NK-92 treated with Interleukin-12 subunit alpha and Interleukin-12 subunit beta, amount 100 ng/mL, for 24 hours (cell line): ENCODE results near the gene MAML3.
"Not testable (repeated sequence)": the region's sequence is repeated elsewhere in the genome, so short reads cannot be mapped to it uniquely, and the experiment has no call there.

Experiments
- DNase-seq: peaks from one replicate; lab custom pipeline; 2025; lab: John Stamatoyannopoulos, UW

MAML3 gene

GRCh38 chr4:139721789-139722188 is 432.2 kb downstream of the MAML3 start:
- no peak for DNase-seq

- no peak for DNase-seq
These were observed 433.2 kb downstream of the MAML3 start for GRCh38 chr4:139720806-139721205.

DNA sequence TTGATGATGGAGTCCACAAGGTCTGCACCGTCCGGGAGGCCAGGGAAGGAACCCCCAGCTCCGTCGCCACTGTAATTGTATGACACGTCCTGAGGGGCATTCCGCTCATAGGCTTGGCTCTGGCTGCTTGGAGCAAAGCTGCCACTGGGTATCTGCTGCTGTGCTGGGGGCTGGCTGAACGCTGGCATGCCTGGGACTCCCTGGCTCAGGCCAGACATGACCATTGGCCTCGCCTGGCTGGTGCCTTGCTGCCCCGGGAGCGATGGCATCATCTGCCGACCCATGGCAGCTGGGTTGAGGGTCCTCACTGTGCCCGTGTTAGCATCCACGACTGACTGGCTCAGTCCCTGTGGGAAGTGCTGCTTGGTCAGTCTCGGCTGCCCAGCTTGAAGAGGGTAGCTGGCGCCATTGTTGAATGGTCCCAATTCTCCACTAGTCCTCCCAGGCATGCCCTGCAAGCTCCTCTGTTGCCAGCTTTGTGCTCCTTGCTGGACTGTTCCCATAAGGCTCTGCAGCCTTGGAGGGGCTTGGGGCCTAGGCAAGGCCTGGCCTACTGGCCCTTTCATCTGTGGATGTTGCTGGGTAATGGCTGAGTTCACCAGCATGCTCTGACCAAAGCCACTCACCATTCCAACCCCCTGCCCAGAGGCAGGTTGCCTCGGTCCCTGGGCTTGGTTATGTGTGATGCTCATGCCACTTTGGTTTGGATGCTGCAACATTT is 434.4 kb downstream of the MAML3 start:
- DNase-seq = no peak

DNA sequence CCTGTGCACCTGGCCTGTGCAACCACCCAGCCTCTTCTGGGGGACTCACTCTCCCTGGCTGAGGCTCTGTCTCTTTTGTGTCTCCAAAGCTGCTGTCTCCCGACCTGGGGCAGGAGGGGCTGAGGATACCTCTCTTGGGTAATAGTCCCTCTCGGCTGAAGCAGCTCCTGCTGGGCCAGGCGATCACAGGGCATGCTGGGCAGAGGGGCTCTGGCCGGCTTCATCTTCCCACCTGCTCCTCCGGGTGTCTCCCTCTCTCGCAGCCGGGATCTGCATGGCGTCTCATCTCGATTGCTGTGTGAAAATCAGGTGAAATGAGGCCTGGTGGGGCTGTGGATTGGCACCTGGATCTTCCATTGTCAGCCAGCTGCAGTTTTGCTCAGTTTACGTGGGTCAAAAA is 435.2 kb downstream of the MAML3 start:
- DNase-seq = no peak

- no peak for DNase-seq
These were observed 435.6 kb downstream of the MAML3 start for GRCh38 chr4:139718358-139718757.

DNA sequence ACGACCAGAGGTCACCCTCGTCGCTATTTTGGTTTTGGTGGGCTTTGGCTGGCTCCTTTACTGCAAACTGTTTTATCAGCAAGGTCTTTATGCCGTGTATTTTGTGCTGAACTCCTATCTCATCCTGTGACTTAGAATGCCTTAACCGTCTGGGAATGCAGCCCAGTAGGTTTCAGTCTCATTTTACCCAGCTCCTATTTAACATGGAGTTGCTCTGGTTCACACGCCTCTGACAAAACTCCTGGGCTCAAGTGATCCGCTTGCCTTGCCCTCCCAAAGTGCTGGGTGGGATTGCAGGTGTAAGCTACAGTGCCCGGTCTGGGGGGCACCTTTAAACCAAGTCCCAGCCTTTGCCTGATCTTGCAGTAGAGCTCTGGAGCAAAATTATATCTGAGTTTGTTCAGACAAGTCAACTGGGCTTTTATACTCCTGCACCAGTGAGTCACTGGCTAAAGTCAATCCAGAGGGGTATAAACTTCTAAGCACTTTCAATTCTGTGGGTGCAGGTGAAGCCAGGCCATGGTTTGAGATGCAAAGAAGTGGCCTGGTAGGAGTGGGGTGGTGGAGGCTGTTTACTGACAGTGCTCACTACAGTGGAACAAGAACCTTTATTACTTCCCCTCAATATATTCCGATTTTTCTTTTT is 438.1 kb downstream of the MAML3 start:
- no peak for DNase-seq

DNA sequence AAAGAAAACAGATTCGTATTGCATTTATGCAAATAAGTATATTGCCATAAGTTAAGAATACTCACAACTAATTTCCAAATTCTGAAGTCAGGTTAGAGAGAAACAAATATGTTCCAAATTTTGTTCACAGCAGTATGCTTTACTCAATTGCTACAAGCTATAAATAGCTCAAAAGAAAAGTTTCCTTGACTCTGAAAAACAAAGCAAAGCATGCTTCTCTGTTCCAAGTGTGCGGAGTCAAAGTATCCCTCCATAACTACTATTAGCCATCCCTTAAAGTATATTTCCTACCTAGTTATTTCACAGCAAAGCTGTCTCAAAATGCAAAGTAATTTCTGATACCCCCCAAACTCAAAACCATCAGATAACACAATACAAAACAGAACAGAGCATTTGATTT is 441.1 kb downstream of the MAML3 start:
- no peak for DNase-seq

GRCh38 chr4:139711461-139711860 is 442.5 kb downstream of the MAML3 start:
- no peak for DNase-seq

DNA sequence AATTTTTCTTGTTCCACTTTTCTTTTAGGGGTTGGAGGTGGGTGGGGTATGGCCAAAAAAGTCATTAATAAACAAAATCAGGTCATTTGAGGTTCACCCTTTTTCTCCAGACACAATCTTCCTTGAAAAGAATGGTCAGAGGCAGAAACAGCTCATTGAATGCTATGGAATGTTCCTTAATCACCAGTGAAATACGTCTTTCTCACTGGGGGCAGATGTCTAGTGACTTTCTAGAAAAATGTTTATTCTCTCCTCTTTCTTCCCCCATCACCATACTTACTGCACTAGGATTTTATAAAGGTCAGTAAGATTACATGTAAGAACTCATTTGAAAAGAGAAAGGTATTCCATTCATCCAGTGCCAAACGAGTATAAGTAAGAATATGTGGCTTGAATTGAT is 443.9 kb downstream of the MAML3 start:
- DNase-seq = no peak

GRCh38 chr4:139709660-139710059 is 444.3 kb downstream of the MAML3 start:
- DNase-seq = no peak

DNA sequence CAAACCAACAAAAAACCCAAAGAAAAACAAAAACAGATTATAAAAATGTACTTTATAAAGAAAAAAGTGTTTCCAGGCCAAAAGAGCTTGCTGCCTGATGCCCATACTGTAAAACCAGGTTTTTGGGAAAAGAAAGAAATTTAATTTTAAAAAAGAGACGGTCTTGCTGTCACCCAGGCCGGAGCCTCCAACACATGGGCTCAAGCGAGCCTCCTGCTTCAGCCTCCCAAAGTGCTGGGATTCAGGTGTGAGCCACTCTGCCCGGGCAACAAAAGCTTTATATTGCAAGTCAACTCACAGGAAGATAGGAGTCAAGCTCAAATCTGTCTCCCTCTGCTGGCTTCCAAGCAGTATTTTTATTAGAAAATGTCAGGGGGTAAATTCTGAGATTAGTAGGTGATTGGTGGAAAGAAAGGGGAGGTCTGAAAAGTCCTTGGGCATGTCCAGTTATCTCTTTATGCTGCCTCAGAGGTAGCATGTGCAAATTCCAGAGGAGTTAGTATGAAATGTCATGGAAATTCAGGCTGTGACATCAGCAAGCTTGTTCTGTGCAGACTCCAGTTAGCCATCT is 449.0 kb downstream of the MAML3 start:
- DNase-seq = no peak

GRCh38 chr4:139700568-139700967 is 453.4 kb downstream of the MAML3 start:
- no peak for DNase-seq

DNA sequence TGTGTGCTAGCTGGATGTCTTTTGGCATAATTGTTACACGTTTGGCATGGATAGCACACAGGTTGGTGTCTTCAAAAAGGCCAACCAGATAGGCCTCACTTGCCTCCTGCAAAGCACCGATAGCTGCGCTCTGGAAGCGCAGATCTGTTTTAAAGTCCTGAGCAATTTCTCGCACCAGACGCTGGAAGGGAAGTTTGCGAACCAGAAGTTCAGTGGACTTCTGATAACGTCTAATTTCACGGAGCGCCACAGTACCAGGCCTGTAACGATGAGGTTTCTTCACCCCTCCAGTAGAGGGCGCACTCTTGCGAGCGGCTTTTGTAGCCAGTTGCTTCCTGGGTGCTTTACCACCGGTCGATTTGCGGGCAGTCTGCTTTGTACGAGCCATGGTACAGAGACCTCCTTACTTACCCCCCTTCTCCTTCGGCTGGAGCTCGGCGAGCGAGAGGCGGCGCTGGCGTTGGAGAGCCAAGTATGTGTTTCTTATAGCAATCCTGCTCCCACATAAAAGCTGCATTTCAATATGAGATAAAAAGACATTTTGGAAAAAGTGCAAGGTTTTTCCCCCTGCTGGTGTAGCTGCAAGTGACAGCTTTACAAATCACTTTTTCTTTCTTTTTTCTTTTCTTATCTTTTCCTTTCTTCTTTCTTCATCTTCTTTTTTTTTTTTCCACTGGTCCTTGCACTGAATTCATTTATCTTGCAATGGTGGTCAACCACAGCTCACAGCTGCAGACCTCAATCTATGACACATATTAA is 455.6 kb downstream of the MAML3 start:
- not testable (repeated sequence) for DNase-seq

DNA sequence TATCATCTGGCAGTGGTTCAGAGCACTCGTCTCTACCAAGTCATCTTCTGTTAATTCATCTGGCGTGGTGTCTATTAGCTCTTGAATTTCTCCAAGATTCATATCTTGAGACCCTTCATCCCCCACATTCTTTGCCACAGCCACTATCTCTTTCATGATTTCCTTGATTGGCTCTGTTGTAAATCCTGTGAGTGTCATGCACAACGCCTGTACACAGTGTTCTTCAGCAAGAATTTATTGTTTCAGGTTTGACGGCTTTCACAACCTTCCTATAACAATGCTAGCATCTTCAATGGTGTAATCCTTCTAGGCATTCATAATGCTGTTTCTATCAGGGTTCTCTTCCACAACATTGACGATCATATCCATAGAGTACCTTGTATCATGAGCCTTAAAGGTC is 457.5 kb downstream of the MAML3 start:
- DNase-seq = no peak

- DNase-seq = no peak
These were observed 459.4 kb downstream of the MAML3 start for GRCh38 chr4:139694522-139695107.

DNA sequence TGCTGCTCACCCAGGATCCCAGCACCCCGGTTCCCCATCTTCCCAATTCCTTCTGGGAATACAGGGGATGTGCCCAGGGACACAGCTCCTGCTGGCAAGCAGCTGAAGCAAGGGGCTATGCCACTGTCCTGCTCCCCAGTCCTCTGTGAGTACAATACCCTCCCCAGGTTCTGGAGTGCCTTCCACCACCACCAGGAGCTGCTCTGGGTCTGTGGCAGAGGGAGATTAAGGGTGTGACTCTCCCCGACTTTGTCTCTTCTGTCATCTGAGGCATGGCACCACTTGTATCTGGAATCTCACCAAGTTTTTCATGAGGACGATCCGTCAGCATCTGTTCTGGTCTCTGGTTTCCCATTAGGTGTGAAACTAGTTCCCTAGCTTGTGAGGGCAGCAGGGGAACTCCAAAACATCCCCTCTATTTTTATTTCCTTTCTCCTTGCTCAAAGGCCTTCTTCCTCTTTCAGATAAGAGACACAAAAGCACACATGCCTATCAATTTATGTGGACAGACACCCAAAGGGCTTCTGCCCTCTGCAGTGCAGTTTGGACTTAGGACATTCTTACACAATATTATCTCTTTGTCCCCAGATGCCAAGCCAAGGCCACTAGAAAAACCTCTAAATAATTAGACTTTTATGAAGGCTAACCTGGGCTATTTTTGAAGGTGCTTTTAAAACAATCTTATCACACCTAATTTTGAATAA is 461.5 kb downstream of the MAML3 start:
- DNase-seq = no peak

- no peak for DNase-seq
These were observed 463.6 kb downstream of the MAML3 start for GRCh38 chr4:139690419-139690818.

DNA sequence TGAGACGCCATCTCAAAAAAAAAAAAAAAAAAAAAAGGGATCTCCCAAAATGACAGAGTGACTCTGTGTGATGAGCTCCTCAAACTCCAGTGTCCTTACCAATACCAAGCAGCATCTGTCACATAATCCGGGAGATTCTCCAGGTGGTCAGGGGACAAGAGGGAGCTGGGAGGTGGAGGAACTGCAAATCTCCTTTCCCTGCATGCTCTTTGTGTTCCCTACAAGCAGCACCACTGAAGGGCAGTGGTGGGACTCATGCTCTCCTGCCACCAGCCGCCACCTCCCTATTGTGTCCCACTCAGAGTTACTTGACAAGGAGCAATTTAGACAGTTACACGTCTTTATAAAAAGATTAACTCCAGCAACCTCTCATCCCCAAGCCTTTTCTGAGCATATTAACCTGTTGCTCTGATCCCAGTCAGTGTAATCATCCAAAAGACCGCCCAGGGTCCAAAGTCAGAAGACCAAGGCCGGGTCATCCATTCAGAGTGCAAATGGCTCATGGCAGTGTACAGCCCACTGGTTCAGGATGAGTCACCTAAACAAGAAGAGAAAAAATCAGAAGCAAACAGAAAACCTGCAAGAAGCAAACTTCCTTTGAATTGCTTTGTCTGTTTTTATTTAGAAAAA is 464.8 kb downstream of the MAML3 start:
- DNase-seq = no peak

GRCh38 chr4:139686988-139687387 is 467.0 kb downstream of the MAML3 start:
- no peak for DNase-seq

GRCh38 chr4:139686130-139686529 is 467.9 kb downstream of the MAML3 start:
- no peak for DNase-seq

DNA sequence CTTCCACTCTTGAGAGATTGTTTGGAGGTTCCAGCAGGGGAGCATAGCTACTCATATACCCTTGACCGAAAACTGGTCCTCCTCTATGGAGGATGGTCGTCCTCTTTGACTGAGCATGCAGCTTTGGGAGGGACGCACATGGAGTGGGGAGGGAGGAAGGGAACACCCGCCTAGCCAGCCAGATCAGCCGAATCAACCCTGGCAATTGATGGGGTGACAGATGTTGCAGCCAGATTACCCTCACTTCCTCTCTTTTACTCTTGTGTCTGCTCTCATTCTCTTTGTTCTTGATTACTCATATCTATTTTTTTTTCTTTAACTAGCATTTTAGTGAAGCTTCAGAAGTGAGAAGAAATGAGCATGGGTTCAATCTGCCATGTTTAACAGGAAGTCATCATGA is 468.8 kb downstream of the MAML3 start:
- no peak for DNase-seq
